ENCODE results near the gene TTC29. TPM values are rescaled to one million over a fixed set of nuclear protein-coding genes. Genes with fewer than 3 reads are reported as not detected.

TTC29 gene
- total and polyA plus RNA-seq, 2 experiments from 2014 or later, result 0.52 to 0.60 TPM

DNA sequence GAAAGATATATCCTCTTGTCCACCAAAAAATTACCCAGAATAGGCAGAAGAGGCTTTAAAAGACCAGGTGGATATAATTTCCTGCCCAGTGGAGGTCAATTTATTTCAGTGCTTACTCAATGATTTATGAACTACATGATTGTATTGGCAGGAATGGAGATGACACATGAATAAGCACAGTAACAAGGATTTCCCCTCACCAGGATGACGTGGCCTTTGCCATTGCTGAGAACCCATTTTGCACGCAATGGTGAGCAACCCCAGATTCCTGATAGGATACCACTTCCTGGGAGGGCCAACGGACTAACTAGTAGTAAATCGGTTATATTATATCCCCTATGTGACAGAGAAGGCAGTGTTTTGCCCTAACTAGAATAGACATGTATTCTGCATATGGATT lies 11.6 kb upstream of the TTC29 start:
- Histone ChIP-seq H3K27ac (ENCODE audit: low read depth) (no peak overlapping the region), H3K4me2 (no peak overlapping the region), H2AFZ (no peak overlapping the region), H3K27me3 (ENCODE audit: insufficient read depth) (no peaks in the 10 kb centered on the region), H4K20me1 (replicated peaks; ENCODE audit: insufficient read depth) (no peaks in the 10 kb centered on the region), H3K4me1 (ENCODE audit: insufficient read depth) (no peaks in the 10 kb centered on the region), H3K79me2 (replicated peaks; ENCODE audit: insufficient read depth) (no peaks in the 10 kb centered on the region), H3K9me2 (ENCODE audit: insufficient read depth) (no peaks in the 10 kb centered on the region; the same call in 1 of the 2 replicates), H3F3A (replicated peaks; ENCODE audit: low read depth) (no peaks in the 10 kb centered on the region), H3K4me3 (no peak overlapping the region), H3K36me3 (ENCODE audit: insufficient read depth) (no peaks in the 10 kb centered on the region)
- Mint-ChIP-seq H3K4me1 (no peaks in the 10 kb centered on the region), H3K9me3 (no peaks in the 10 kb centered on the region), H3K27me3 (ENCODE audit: insufficient read depth, low read depth, poor library complexity) (no peaks in the 10 kb centered on the region), H3K36me3 (ENCODE audit: low read depth) (no peaks in the 10 kb centered on the region), H3K4me3 (no peak overlapping the region), H3K27ac (no peak overlapping the region)
- DNase-seq (ENCODE audit: low spot score) (no peak), ATAC-seq (no peak)
- TF ChIP-seq JUNB (IDR thresholded peaks at IDR 0.05; ENCODE audit: unreplicated experiment) (no peak), ZNF462 (CRISPR knock-in tag; IDR thresholded peaks at IDR 0.05) (no peak)

DNA sequence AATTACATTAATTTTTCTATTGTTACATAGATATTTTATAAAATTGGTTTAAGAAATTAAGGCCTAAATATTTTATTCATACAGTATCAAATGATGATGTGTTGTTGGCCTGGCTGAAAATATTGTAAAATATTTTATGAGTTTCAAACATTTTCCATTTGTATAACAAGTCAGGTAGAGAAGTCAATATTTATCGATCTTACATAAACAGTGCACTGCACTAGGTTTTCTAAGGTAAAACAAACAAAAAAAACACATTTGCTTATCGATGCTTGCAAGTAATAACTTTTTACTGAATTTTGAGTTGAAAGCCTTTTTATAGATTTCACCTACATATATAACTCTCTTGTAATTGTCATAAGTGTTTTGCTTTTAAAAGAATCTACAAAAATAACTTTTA lies 7.2 kb upstream of the TTC29 start:
- Histone ChIP-seq H3K27ac (ENCODE audit: low read depth) (no peak overlapping the region), H3K4me1 (ENCODE audit: insufficient read depth) (no peaks in the 10 kb centered on the region), H3K27me3 (ENCODE audit: insufficient read depth) (no peaks in the 10 kb centered on the region), H2AFZ (no peak overlapping the region), H3F3A (replicated peaks; ENCODE audit: low read depth) (no peaks in the 10 kb centered on the region), H3K36me3 (ENCODE audit: insufficient read depth) (no peaks in the 10 kb centered on the region), H3K4me2 (no peak overlapping the region), H3K79me2 (replicated peaks; ENCODE audit: insufficient read depth) (no peaks in the 10 kb centered on the region), H3K9me2 (ENCODE audit: insufficient read depth) (no peaks in the 10 kb centered on the region; the same call in 1 of the 2 replicates), H3K4me3 (no peak overlapping the region), H4K20me1 (replicated peaks; ENCODE audit: insufficient read depth) (no peaks in the 10 kb centered on the region)
- H3K36me3 Mint-ChIP-seq (ENCODE audit: low read depth), result no peaks in the 10 kb centered on the region
- no peaks in the 10 kb centered on the region for H3K9me3 Mint-ChIP-seq
- H3K4me1 Mint-ChIP-seq, result no peaks in the 10 kb centered on the region
- no peak overlapping the region for H3K4me3 Mint-ChIP-seq
- no peak overlapping the region for H3K27ac Mint-ChIP-seq
- DNase-seq (ENCODE audit: low spot score) (no peak), ATAC-seq (no peak)
- no peaks in the 10 kb centered on the region for H3K27me3 Mint-ChIP-seq (ENCODE audit: insufficient read depth, low read depth, poor library complexity)
- no peak for TF ChIP-seq NANOG (IDR thresholded peaks at IDR 0.05; ENCODE audit: borderline replicate concordance)
- TF ChIP-seq EZH2 (IDR thresholded peaks at IDR 0.05; ENCODE audit: low read depth, unreplicated experiment), result no peak
- no peak for TF ChIP-seq CTCF (conservative IDR thresholded peaks at IDR 0.05; ENCODE audit: low read depth in 2 of 2)

Measured in GM23338 (cell line).